Measurements from ENCODE around the gene ZNF639.

DNA sequence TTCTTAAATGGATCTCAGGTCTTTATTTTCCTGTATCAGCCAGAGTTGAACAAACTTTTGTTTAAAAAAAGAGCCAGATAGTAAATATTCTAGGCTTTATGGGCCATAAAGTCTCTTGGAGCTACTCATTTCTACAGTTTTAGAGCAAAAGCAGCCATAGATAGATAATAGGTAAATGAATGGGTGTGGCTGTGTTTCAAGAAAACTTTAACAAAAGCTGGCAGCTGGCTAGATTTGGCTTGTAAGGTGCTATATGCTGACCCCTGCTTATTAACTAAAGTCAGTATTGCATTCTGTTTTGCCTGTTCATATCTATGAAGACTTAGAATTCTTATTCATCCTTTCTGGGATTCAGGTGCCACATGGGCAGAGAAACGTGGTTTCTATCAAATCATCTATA is 53.6 kb downstream of the ZNF639 start:
- no peak for TF ChIP-seq POLR2A (IDR thresholded peaks at IDR 0.05; ENCODE audit: low read depth)
- no peak for TF ChIP-seq CTCF (IDR thresholded peaks at IDR 0.05)
- TF ChIP-seq POLR2AphosphoS5 (IDR thresholded peaks at IDR 0.05) = no peak
- no peak for TF ChIP-seq EP300 (IDR thresholded peaks at IDR 0.05)

All from esophagus muscularis mucosa (tissue), 4 donors.